Measurements from ENCODE around the gene SULT4A1.

Gene SULT4A1

GRCh38 chr22:43844560-43845545, 17.5 kb downstream of the SULT4A1 start:
- no peak for DNase-seq (ENCODE audit: low spot score)

DNA sequence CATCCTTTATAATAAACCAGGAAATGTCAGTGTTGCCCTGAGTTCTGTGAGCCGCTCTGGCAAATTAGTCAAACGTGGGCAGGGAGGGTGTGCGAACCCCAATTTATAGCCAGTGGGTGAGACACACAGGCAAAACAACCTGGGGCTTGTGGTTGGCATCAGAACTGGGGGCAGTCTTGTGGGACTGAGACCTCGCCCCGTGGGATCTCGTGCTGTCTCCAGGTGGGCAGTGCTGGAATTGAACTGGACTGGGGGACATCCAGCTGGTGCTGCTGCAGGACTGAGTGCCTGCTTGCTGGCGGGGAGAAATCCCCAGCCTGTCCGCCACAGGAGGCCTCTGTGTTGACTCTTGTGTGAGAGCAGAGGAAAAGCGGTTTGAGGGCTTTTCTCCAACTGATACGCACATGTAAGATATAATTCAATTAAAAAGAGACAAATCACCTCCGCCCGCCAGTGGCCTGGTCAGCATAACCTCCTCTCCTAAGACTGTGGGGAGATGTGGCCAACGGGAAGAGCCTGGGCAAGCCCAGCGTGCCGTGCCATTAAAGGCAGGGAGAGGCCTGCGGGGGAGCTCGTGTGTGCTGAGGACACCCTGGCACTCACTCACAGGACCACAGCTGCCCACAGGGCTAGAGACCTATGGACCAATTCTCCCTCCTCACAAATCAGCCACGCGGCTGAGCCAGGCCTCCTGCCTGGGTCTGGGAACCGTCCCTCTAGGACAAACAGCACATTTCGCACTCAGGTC, 18.4 kb downstream of the SULT4A1 start:
- DNase-seq (ENCODE audit: low spot score) = no peak

- no peak for DNase-seq (ENCODE audit: low spot score)
Measured at GRCh38 chr22:43841742-43842141, 20.6 kb downstream of the SULT4A1 start.

DNA sequence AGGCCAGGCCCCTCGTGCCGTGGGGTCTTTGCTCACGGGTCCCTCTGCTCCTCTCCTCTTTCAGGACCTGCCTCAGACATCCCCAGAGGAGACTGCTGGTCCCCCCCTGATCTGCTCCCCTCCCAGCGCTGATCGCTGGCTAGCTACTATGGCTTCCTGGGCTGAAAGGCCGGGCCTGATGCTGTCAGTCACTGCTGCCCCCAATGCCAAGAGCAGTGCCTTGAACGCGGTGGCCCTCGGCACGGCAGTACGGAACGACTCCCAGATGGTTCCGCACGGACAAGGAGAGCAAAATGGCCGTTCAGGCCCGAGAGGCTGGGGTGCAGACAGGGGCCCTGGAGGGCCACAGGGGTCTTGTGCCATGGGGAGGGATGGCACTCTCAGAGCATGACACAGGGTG, 21.5 kb downstream of the SULT4A1 start:
- no peak for DNase-seq (ENCODE audit: low spot score)

- DNase-seq (ENCODE audit: low spot score) = no peak
Measured at GRCh38 chr22:43840431-43840830, 21.9 kb downstream of the SULT4A1 start.

DNA sequence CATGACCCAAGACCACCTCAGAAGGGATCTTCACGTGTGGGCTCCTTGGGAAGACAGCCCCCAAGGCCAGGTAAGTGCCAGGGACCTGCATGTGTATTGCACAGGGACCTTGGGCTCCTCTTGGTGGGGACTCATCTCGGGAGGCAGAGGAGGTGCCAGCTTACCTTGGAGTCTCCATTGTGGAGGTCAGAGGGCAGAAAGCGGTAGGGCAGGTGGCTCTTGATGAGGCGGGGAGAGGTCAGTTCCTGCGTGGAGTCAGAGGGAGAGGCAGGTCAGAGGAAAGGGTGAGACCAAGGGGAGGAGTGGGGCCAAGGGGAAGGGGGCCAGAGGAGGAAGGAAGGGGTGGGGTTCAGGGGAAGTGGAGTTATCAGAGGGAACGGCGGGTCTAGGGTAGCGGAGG, 22.5 kb downstream of the SULT4A1 start:
- DNase-seq (ENCODE audit: low spot score) = no peak

DNA sequence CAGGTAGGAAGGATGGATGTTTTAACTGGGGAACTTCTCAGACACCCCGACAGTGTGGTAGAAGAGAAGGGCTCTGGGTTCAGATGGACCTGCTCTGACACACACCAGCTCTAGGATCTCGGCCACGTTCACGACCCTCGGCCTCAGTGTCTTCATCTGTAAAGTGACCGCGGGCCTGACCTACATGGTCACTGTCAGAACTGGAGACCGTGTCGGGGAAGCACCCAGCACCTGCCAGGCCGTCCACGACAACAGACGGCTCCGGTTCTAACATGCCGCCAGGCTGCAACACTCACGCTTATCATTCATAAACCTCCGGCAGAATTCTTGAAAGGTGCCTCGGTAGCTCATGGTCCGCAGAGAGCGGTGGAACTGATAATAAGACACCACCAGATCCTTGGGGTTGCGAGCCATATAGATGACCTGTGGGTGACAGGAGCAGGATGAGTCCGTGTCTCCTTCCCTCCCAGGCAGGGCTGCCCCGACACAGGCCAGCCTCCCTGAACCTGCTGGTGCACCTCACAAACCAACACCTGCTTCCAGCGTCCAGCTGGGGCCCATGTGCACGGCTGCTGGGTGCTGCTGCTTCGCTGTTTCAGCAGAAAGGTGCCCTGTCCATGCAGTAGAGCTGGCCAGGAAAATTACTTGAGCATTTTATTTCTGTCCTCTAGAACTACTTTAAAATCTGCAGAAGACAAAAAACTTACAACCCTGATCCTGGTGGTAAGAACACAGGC, 23.6 kb downstream of the SULT4A1 start:
- no peak for DNase-seq (ENCODE audit: low spot score)

DNA sequence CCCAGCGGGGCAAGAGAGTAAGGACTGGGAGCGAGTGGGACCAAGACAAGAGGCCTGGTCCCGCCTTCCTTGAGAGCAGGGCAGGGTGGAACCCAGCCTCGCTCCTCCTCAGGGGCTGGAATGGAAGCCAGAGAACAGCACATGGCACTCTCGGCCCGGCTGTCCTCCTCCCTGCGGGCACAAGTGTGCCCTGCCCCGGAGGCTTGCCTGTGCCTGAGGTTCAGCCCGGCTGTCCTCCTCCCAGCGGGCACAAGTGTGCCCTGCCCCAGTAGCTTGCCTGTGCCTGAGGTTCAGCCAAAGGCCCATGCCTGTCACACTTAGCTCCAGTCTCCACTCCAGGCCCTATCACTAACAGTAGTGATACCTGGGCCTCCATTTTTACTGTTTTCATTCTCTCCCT, 24.2 kb downstream of the SULT4A1 start:
- DNase-seq (ENCODE audit: low spot score) = no peak

GRCh38 chr22:43837666-43838065, 24.6 kb downstream of the SULT4A1 start:
- DNase-seq (ENCODE audit: low spot score) = no peak

- DNase-seq (ENCODE audit: low spot score) = no peak
Measured at GRCh38 chr22:43835736-43836135, 26.6 kb downstream of the SULT4A1 start.

- DNase-seq (ENCODE audit: low spot score) = no peak
Measured at GRCh38 chr22:43835166-43835565, 27.1 kb downstream of the SULT4A1 start.

GRCh38 chr22:43833286-43834240, 28.8 kb downstream of the SULT4A1 start:
- DNase-seq (ENCODE audit: low spot score) = no peak

GRCh38 chr22:43832393-43833265, 29.7 kb downstream of the SULT4A1 start:
- DNase-seq (ENCODE audit: low spot score) = no peak

- DNase-seq (ENCODE audit: low spot score) = no peak
Measured at GRCh38 chr22:43831561-43832392, 30.5 kb downstream of the SULT4A1 start.

- no peak for DNase-seq (ENCODE audit: low spot score)
Measured at GRCh38 chr22:43830931-43831560, 31.3 kb downstream of the SULT4A1 start.

GRCh38 chr22:43829904-43830851, 32.1 kb downstream of the SULT4A1 start:
- DNase-seq (ENCODE audit: low spot score) = peak; percentile 66

DNA sequence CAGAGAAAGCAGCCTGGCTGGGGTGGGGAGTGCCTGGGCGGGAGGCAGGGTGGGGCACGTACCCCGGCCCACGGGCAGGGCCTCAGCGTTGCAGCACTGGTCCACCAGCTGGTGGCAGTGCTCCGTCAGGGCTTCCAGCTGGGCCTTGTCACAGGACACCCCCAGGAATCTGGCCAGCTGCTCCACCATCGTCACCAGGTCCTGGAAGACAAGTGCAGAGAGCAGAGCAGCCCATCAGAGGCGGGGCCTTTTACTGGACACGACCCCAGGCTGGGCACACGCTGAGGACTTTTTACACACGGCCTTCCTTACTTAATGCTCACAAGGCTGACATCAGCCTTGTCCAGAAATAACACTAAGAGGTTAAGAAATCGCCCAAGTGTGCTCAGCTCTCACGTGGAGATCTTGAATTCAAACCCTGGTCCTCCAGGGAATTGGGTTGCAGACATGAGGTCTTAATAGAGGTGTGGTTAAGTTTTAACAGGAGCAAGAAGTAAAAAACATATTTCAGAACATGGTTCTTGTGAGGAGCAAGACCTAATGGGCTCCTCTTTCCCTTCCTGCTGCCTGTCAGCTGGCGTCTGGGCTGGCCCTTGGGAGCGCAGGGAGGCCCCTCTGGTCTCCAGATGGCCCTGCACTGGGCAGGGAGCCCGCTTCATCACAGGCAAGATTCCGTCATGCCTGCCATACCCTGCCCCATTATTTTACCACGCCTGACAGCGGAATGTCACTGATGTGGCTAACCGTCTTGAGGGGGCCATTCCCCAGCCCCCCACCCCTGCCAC, 33.1 kb downstream of the SULT4A1 start:
- peak; percentile 75 for DNase-seq (ENCODE audit: low spot score)
